PC-9 (cell line): ENCODE data around the gene KLF2. TPM values are rescaled to one million over a fixed set of nuclear protein-coding genes. Genes with fewer than 3 reads are reported as not detected.

Source experiments
- BruUV-seq: library from RNA; stranded (reverse); fragments of 400-500 nt; replicated peaks from 2 replicates; lab custom pipeline; 2021; lab: Mats Ljungman, UMichigan
- CTCF ChIA-PET: fragments of 300-600 bp; sonication (Branson Sonifier 250); formaldehyde crosslinking; loops from one replicate; lab custom pipeline; 2022; ENCODE audit warnings: antibody characterized with exemption; lab: Charles Lee
- POLR2A ChIA-PET: fragments of 300-600 bp; sonication (Branson Sonifier 250); formaldehyde crosslinking; loops from one replicate; lab custom pipeline; 2022; ENCODE audit warnings: antibody characterized with exemption; ENCODE audit not compliant: unreplicated experiment; lab: Charles Lee
- DNase-seq, 2 experiments: peaks; one replicate each; pipeline versions ENCODE4 v3.0.0 to v3.0.0-alpha.2; 2015 to 2022; ENCODE audit warnings: mixed read lengths in 1 of 2
- H2AFZ ChIP-seq: fragments of 200-600 bp; sonication (generic); 2 replicates; pipeline ENCODE4 v1.8.1; 2017; ENCODE audit warnings: antibody characterized with exemption
- H3F3A ChIP-seq: fragments of 200-600 bp; sonication (generic); 2 replicates; pipeline ENCODE4 v1.8.1; 2017; ENCODE audit warnings: antibody characterized with exemption, mild to moderate bottlenecking, low read depth; ENCODE audit not compliant: insufficient read depth
- H3K27ac ChIP-seq: fragments of 200-600 bp; sonication (generic); 2 replicates; pipeline ENCODE4 v1.6.1; 2016; ENCODE audit warnings: mixed run types
- H3K27me3 ChIP-seq: fragments of 200-600 bp; sonication (generic); 2 replicates; pipeline ENCODE4 v1.6.1; 2016; ENCODE audit warnings: low read depth, mixed run types; ENCODE audit not compliant: insufficient read depth
- H3K36me3 ChIP-seq: fragments of 200-600 bp; sonication (generic); 2 replicates; pipeline ENCODE4 v1.6.1; 2016; ENCODE audit warnings: low read depth, mixed run types
- H3K4me1 ChIP-seq: fragments of 200-600 bp; sonication (generic); replicated peaks from 2 replicates; pipeline ENCODE4 v1.6.1; 2016; ENCODE audit warnings: mixed run types; ENCODE audit not compliant: insufficient read depth
- H3K4me2 ChIP-seq: fragments of 200-600 bp; sonication (generic); 2 replicates; pipeline ENCODE4 v1.6.1; 2017; ENCODE audit warnings: mixed run types
- H3K4me3 ChIP-seq: fragments of 200-600 bp; sonication (generic); 2 replicates; pipeline ENCODE4 v1.6.1; 2016; ENCODE audit warnings: mixed run types
- H3K79me2 ChIP-seq: fragments of 200-600 bp; sonication (generic); 2 replicates; pipeline ENCODE4 v1.6.1; 2017; ENCODE audit warnings: low read depth, mixed run types
- H3K9me2 ChIP-seq: fragments of 200-600 bp; sonication (generic); 2 replicates; pipeline ENCODE4 v1.8.1; 2017; ENCODE audit warnings: mild to moderate bottlenecking; ENCODE audit not compliant: insufficient read depth
- H3K9me3 ChIP-seq: fragments of 200-600 bp; sonication (generic); 2 replicates; pipeline ENCODE4 v1.8.1; 2016; ENCODE audit warnings: low read depth; ENCODE audit not compliant: insufficient read depth
- H4K20me1 ChIP-seq: fragments of 200-600 bp; sonication (generic); 2 replicates; pipeline ENCODE4 v1.8.1; 2017; ENCODE audit not compliant: insufficient read depth
- EZH2 ChIP-seq: fragments of 200-600 bp; sonication (generic); IDR thresholded peaks from 2 replicates; pipeline ENCODE4 v1.8.0; 2017; ENCODE audit warnings: antibody characterized with exemption, low read depth
- intact Hi-C: fragments of 100-400 bp; cut with micrococcal nuclease; formaldehyde crosslinking; loops from one replicate; pipeline ENCODE4 v1.10.0; 2022; ENCODE audit not compliant: unreplicated experiment
- total RNA-seq: library from RNA; stranded (reverse); gene quantifications from 2 replicates; pipeline ENCODE4 v1.2.3, GENCODE V29; 2021
- TF ChIP-seq, protein P1 (sequence below): fragments of 200-600 bp; sonication (generic); conservative IDR thresholded peaks from 2 replicates; pipeline ENCODE4 v1.6.1; 2017; ENCODE audit warnings: mixed run types, antibody characterized with exemption, mild to moderate bottlenecking, moderate library complexity

KLF2 gene
- total RNA-seq, 1 experiment from 2014 or later: 1.6 TPM

DNA sequence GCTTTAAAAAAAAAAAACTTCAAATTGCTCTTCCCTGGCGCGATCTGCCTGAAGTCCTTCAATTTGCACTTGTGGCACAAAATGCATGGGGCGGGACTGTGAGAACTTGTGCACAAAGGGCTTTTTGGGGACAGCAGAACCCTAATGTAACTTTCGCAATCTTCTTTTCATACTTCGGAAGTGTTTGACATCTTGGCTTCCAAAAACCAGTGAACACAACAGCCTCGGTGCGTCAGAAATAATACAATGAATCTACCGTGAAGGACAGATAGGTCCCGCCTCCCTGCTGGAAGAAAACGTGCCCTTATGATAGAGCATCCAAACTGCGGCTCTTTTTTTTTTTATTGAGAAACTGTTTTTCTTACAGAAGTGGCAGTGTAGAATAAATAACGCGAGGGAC is 36.6 kb downstream of the KLF2 start:
- H3K36me3 ChIP-seq: no peaks in the 10 kb centered on the region
- H3K27me3 ChIP-seq: no peaks in the 10 kb centered on the region
- no peak for TF ChIP-seq EZH2
- TF ChIP-seq, protein P1, sequence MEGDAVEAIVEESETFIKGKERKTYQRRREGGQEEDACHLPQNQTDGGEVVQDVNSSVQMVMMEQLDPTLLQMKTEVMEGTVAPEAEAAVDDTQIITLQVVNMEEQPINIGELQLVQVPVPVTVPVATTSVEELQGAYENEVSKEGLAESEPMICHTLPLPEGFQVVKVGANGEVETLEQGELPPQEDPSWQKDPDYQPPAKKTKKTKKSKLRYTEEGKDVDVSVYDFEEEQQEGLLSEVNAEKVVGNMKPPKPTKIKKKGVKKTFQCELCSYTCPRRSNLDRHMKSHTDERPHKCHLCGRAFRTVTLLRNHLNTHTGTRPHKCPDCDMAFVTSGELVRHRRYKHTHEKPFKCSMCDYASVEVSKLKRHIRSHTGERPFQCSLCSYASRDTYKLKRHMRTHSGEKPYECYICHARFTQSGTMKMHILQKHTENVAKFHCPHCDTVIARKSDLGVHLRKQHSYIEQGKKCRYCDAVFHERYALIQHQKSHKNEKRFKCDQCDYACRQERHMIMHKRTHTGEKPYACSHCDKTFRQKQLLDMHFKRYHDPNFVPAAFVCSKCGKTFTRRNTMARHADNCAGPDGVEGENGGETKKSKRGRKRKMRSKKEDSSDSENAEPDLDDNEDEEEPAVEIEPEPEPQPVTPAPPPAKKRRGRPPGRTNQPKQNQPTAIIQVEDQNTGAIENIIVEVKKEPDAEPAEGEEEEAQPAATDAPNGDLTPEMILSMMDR: no peak
- no peak overlapping the region for H3K4me3 ChIP-seq
- H3K9me3 ChIP-seq: no peaks in the 10 kb centered on the region
- ChIA-PET POLR2A (no interaction called here), CTCF (interaction anchor here (0.7 kb wide), 1 partner anchor 91 kb away, joined by 3 read pairs; no protein-coding TSS in a partner anchor)
- no peaks in the 10 kb centered on the region for H4K20me1 ChIP-seq
- BruUV-seq: no TSS peak
- H3K27ac ChIP-seq: no peak overlapping the region
- H3K9me2 ChIP-seq: no peaks in the 10 kb centered on the region
- no peaks in the 10 kb centered on the region for H3K4me1 ChIP-seq
- intact Hi-C loops: no loop called here
- H3F3A ChIP-seq: 0 out of 2 replicates have a peak, but pooled peaks cover 5% of the 10 kb centered on the region
- no peak overlapping the region for H2AFZ ChIP-seq
- no peak overlapping the region for H3K4me2 ChIP-seq
- no peaks in the 10 kb centered on the region for H3K79me2 ChIP-seq
- no peak for DNase-seq

DNA sequence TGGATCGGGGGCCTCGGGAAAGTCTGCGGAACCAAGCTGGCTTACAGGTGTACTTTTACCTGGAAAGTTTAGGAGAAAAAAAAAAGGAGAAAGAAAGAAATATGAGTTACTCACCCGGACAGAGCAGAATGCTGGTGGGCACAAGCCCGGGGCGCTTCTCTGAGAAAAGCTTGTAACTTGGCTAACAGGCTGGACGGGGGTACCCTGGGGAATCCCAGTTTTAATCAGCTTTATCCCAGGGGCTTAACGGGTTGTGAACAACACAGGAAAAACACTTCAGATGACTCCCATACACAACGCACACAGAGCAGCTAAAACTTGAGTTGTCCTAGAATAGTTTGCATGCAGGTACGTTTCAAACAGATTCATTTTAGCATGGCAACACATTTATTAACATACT is 37.3 kb downstream of the KLF2 start:
- no TSS peak for BruUV-seq
- no peaks in the 10 kb centered on the region for H3K4me1 ChIP-seq
- H3K4me3 ChIP-seq: no peak overlapping the region
- H3K79me2 ChIP-seq: no peaks in the 10 kb centered on the region
- 0 out of 2 replicates have a peak, but pooled peaks cover 5% of the 10 kb centered on the region for H3F3A ChIP-seq
- H3K9me3 ChIP-seq: no peaks in the 10 kb centered on the region
- H4K20me1 ChIP-seq: no peaks in the 10 kb centered on the region
- CTCF ChIA-PET: interaction anchor here (0.6 kb wide), 1 partner anchor 16 kb away, joined by 11 read pairs; no protein-coding TSS in a partner anchor
- H3K36me3 ChIP-seq: no peaks in the 10 kb centered on the region
- no peak for TF ChIP-seq EZH2
- TF ChIP-seq, protein P1: no peak
- DNase-seq: no peak
- intact Hi-C loops: no loop called here
- H3K27ac ChIP-seq: no peak overlapping the region
- H3K9me2 ChIP-seq: no peaks in the 10 kb centered on the region
- H2AFZ ChIP-seq: no peak overlapping the region
- no peak overlapping the region for H3K4me2 ChIP-seq
- H3K27me3 ChIP-seq: no peaks in the 10 kb centered on the region
- POLR2A ChIA-PET: no interaction called here

DNA sequence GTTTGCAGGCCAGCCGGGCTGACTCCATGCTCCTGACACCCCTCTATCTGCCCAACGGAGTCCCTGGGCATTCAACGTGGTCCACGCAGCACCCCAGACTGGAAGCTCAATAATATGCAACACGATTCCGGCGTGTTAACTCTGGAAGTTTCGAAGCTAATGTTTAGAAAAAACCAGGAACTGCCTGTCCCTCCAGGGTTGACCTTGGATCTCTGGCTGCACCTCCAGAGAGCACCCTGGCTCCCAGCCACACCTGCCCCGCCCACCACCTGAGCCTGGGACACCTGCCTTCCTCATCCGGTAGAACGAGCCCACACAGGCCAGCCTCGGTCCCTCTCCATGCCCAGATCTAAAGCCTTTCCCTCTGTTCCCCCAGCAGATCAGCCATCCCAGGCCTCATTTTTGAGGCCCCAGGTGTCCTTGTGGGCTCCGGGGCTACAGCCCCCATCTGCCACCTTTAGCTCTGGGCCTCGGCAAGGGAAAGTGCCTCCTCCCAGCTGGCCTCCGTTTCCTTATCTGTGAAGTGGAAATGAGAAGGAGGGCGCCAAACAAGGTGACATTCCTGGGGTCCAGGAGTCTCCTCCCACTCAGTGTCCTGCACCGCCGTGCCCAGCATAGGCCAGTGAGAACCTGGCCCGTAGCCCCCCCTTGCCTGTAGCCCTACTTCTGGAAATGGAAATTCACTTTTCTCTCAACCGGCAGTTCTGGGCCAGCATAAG is 38.7 kb downstream of the KLF2 start:
- peak in 1 of 2 experiments; percentile 10 for DNase-seq
- POLR2A ChIA-PET: interaction anchor here (0.6 kb wide), 1 partner anchor 24 kb away, joined by 3 read pairs; no protein-coding TSS in a partner anchor
- intact Hi-C loops: no loop called here

More for the DNA sequence above, 38.7 kb downstream of the KLF2 start:
- Histone ChIP-seq H3K4me2 (no peak overlapping the region), H3K9me2 (no peaks in the 10 kb centered on the region), H3K79me2 (no peaks in the 10 kb centered on the region), H3K4me3 (no peak overlapping the region), H3K27ac (no peak overlapping the region), H3K4me1 (no peaks in the 10 kb centered on the region), H4K20me1 (no peaks in the 10 kb centered on the region), H3F3A (0 out of 2 replicates have a peak, but pooled peaks cover 5% of the 10 kb centered on the region), H3K36me3 (no peaks in the 10 kb centered on the region), H3K27me3 (no peaks in the 10 kb centered on the region), H2AFZ (no peak overlapping the region), H3K9me3 (no peaks in the 10 kb centered on the region)
- TF ChIP-seq, protein P1: no peak
- TF ChIP-seq EZH2: no peak
- CTCF ChIA-PET: no interaction called here
- no TSS peak for BruUV-seq
